Stimulated activated CD8-positive, alpha-beta memory T cell treated with anti-CD3 and anti-CD28 coated beads, Interleukin-7, amount 100 ng/mL, for 4 hours (primary cell): ENCODE measurements around the gene SKA2.
"Not testable (repeated sequence)": the region's sequence is repeated elsewhere in the genome, so short reads cannot be mapped to it uniquely, and the experiment has no call there.

Experiments
- DNase-seq, 2 donors: peaks; one replicate each; pipeline ENCODE4 v3.0.0-alpha.2; 2020; ENCODE audit warnings: low read depth in 2 of 2

SKA2 gene

GRCh38 chr17:59151591-59151990, 3.4 kb downstream of the SKA2 start:
- DNase-seq = no peak

- DNase-seq = no peak
Measured at GRCh38 chr17:59151006-59151405, 4.0 kb downstream of the SKA2 start.

- no peak for DNase-seq
Measured at GRCh38 chr17:59149841-59150511, 5.0 kb downstream of the SKA2 start.

GRCh38 chr17:59149051-59149450, 5.9 kb downstream of the SKA2 start:
- DNase-seq = no peak

- DNase-seq = no peak
Measured at GRCh38 chr17:59145571-59146096, 9.4 kb downstream of the SKA2 start.

- DNase-seq = no peak
Measured at GRCh38 chr17:59141860-59142259, 13.1 kb downstream of the SKA2 start.

GRCh38 chr17:59139939-59140338, 15.0 kb downstream of the SKA2 start:
- DNase-seq = no peak

- not testable (repeated sequence) for DNase-seq
Measured at GRCh38 chr17:59138339-59138738, 16.6 kb downstream of the SKA2 start.

- DNase-seq = no peak
Measured at GRCh38 chr17:59131131-59131530, 23.9 kb downstream of the SKA2 start.

GRCh38 chr17:59129814-59130213, 25.2 kb downstream of the SKA2 start:
- no peak for DNase-seq

- no peak for DNase-seq
Measured at GRCh38 chr17:59126809-59127417, 28.1 kb downstream of the SKA2 start.

- DNase-seq = no peak
Measured at GRCh38 chr17:59124665-59125064, 30.3 kb downstream of the SKA2 start.

- DNase-seq = no peak
Measured at GRCh38 chr17:59121901-59122480, 33.0 kb downstream of the SKA2 start.

GRCh38 chr17:59115474-59115873, 39.5 kb downstream of the SKA2 start:
- no peak for DNase-seq

- DNase-seq = no peak
Measured at GRCh38 chr17:59111539-59111938, 43.4 kb downstream of the SKA2 start.

- no peak for DNase-seq
Measured at GRCh38 chr17:59110973-59111372, 44.0 kb downstream of the SKA2 start.

- DNase-seq = no peak
Measured at GRCh38 chr17:59108400-59109102, 46.4 kb downstream of the SKA2 start.

GRCh38 chr17:59107306-59107670, 47.7 kb downstream of the SKA2 start:
- DNase-seq = no peak

GRCh38 chr17:59106463-59107305, 48.3 kb downstream of the SKA2 start, which contains the start of gene TRIM37:
Gene TRIM37, minus strand, starts transcription at chr17:59106880. Its CDS starts 419 bp downstream, at chr17:59106461.
- peak; percentile 97 to 99 for DNase-seq

GRCh38 chr17:59105852-59106462, 49.0 kb downstream of the SKA2 start:
- DNase-seq = peak; percentile 55 to 64

- DNase-seq = no peak
Measured at GRCh38 chr17:59101178-59101577, 53.8 kb downstream of the SKA2 start.
